Endothelial cell of umbilical vein (primary cell): ENCODE data around the gene ZNHIT3. TPM values are rescaled to one million over a fixed set of nuclear protein-coding genes. Genes with fewer than 3 reads are reported as not detected.
"Not testable (repeated sequence)": the region's sequence is repeated elsewhere in the genome, so short reads cannot be mapped to it uniquely, and the experiment has no call there.

ENCODE experiments used
- BruUV-seq: library from RNA; stranded (reverse); fragments of 400-500 nt; replicated peaks from 2 replicates; lab custom pipeline; 2021; lab: Mats Ljungman, UMichigan
- CTCF ChIA-PET: fragments of 300-600, 350-600 bp; sonication (Branson Sonifier 250); formaldehyde crosslinking; loops from one replicate; lab custom pipeline; 2021; ENCODE audit warnings: antibody characterized with exemption, inconsistent platforms; lab: Charles Lee
- POLR2A ChIA-PET: fragments of 300-600, 350-600 bp; sonication (Branson Sonifier 250); formaldehyde crosslinking; loops from one replicate; lab custom pipeline; 2021; ENCODE audit warnings: antibody characterized with exemption, inconsistent platforms; lab: Charles Lee
- DNase-seq: peaks from one replicate; pipeline ENCODE4 v3.0.0-alpha.2; 2011; ENCODE audit warnings: low read depth, low spot score
- FAIRE-seq: peaks from 2 replicates; lab custom pipeline; 2011; peaks lifted over from hg19 to GRCh38; lab: Jason Lieb, UNC
- H2AFZ ChIP-seq: 2 replicates; pipeline ENCODE4 v1.6.0; 2012; ENCODE audit warnings: low read depth, low read length, control low read depth, inconsistent platforms
- H3K27ac ChIP-seq: 2 replicates; pipeline ENCODE4 v1.5.1; 2011; ENCODE audit warnings: low read depth, mild to moderate bottlenecking, control low read depth, low read length, moderate library complexity; ENCODE audit not compliant: insufficient read depth
- H3K27me3 ChIP-seq, 2 experiments: 2 replicates each; pipeline versions ENCODE4 v1.6.0 to v1.6.1; 2011; ENCODE audit warnings: low read length in 2 of 2, mixed read lengths in 1 of 2; ENCODE audit not compliant: control insufficient read depth in 2 of 2, insufficient read depth in 2 of 2
- H3K36me3 ChIP-seq, 2 experiments: 2 replicates in 1 of 2; 3 replicates in 1 of 2; pipeline ENCODE4 v1.5.1; 2011; ENCODE audit warnings: low read length in 2 of 2, mild to moderate bottlenecking in 1 of 2, moderate library complexity in 1 of 2; ENCODE audit not compliant: control insufficient read depth in 2 of 2, insufficient read depth in 2 of 2; ENCODE audit errors: extremely low read depth in 1 of 2
- H3K4me1 ChIP-seq: 3 replicates; pipeline ENCODE4 v1.5.1; 2011; ENCODE audit warnings: mild to moderate bottlenecking, low read length; ENCODE audit not compliant: control insufficient read depth, insufficient read depth; ENCODE audit errors: extremely low read depth
- H3K4me2 ChIP-seq: 2 replicates; pipeline ENCODE4 v1.6.1; 2011; ENCODE audit warnings: low read length, control low read depth, mixed read lengths; ENCODE audit not compliant: insufficient read depth
- H3K4me3 ChIP-seq, 3 experiments: fragments of 200-600 bp in 1 of 3; sonication (generic), shearing (Covaris generic) in 1 of 3; replicated peaks in 1 of 3; 2 replicates each; pipeline ENCODE4 v1.5.1; 2011 to 2016; ENCODE audit warnings: control low read depth in 3 of 3, low read length in 3 of 3, mild to moderate bottlenecking in 2 of 3, inconsistent platforms in 1 of 3, low read depth in 1 of 3, moderate library complexity in 1 of 3; ENCODE audit not compliant: insufficient read depth in 1 of 3
- H3K79me2 ChIP-seq: 2 replicates; pipeline ENCODE4 v1.6.0; 2012; ENCODE audit warnings: low read length, inconsistent platforms; ENCODE audit not compliant: control insufficient read depth, insufficient read depth
- H3K9ac ChIP-seq: replicated peaks from 2 replicates; pipeline ENCODE3; 2011; ENCODE audit warnings: low read length, control low read depth; ENCODE audit not compliant: insufficient read depth; ENCODE audit errors: extremely low read depth
- H3K9me1 ChIP-seq: replicated peaks from 3 replicates; pipeline ENCODE4 v1.6.0; 2011; ENCODE audit warnings: mild to moderate bottlenecking, low read length; ENCODE audit not compliant: control insufficient read depth, insufficient read depth; ENCODE audit errors: extremely low read depth
- H3K9me3 ChIP-seq: replicated peaks from 2 replicates; pipeline ENCODE4 v1.5.1; 2012; ENCODE audit warnings: low read length, inconsistent platforms; ENCODE audit not compliant: control insufficient read depth, insufficient read depth
- H4K20me1 ChIP-seq: replicated peaks from 2 replicates; pipeline ENCODE3; 2011; ENCODE audit warnings: mild to moderate bottlenecking, low read length; ENCODE audit not compliant: control insufficient read depth, insufficient read depth; ENCODE audit errors: extremely low read depth
- EZH2 ChIP-seq: IDR thresholded peaks from 2 replicates; pipeline ENCODE4 v1.6.1; 2012; ENCODE audit warnings: borderline replicate concordance, low read depth, mild to moderate bottlenecking, moderate library complexity, low read length, inconsistent platforms; ENCODE audit not compliant: severe bottlenecking
- FOS ChIP-seq: IDR thresholded peaks from 2 replicates; pipeline ENCODE4 v1.6.1; 2011; ENCODE audit warnings: mild to moderate bottlenecking, low read length, moderate library complexity, borderline replicate concordance; ENCODE audit not compliant: insufficient read depth
- GATA2 ChIP-seq: IDR thresholded peaks from 2 replicates; pipeline ENCODE4 v1.7.0; 2011; ENCODE audit warnings: low read depth, mild to moderate bottlenecking, moderate library complexity, mixed read lengths, low read length; ENCODE audit not compliant: insufficient read length, insufficient read depth
- dilution Hi-C: fragments of 300-500 bp; cut with MboI; formaldehyde crosslinking; loops from one replicate; pipeline ENCODE4 v1.15.0; 2019; ENCODE audit warnings: low sequenced_read_pairs; ENCODE audit not compliant: extremely low pct_ligation_motif_present
- intact Hi-C: fragments of 100-400 bp; cut with micrococcal nuclease; formaldehyde crosslinking; loops from one replicate; pipeline ENCODE4 v1.10.0; 2022
- polyA plus RNA-seq, 4 experiments: library from polyadenylated mRNA; depleted of rRNA in 3 of 4; stranded (reverse) in 3 of 4; unstranded in 1 of 4; fragments of >200 nt; gene quantifications; 2 replicates each; pipeline versions ENCODE4 v1.2.1 to v1.2.3, GENCODE V29; 2011 to 2012; ENCODE audit warnings: missing spikeins in 1 of 4
- total RNA-seq: library from RNA; stranded (reverse); gene quantifications from 2 replicates; pipeline ENCODE4 v1.2.3, GENCODE V29; 2021

The ZNHIT3 gene
- total and polyA plus RNA-seq, 2 donors (not counting 3 experiments of a cell fraction or from before 2014, with no cell fraction given), result 34.0 to 66.9 TPM

- DNase-seq, H3K4me2 ChIP-seq, H3K9me1 ChIP-seq, dilution Hi-C loops, H3K9me3 ChIP-seq, intact Hi-C loops, H3K36me3 ChIP-seq, H3K4me3 ChIP-seq, H3K79me2 ChIP-seq, H3K27me3 ChIP-seq, H3K27ac ChIP-seq, H2AFZ ChIP-seq, POLR2A ChIA-PET, H4K20me1 ChIP-seq, BruUV-seq, H3K4me1 ChIP-seq, H3K9ac ChIP-seq, FAIRE-seq: not testable (repeated sequence)
- CTCF ChIA-PET, result interaction anchor here (1.9 kb wide), 1 partner anchor 26 kb away, joined by 6 read pairs; no protein-coding TSS in a partner anchor
These were observed 28.8 kb upstream of the ZNHIT3 start for GRCh38 chr17:36457701-36458100.

- POLR2A ChIA-PET, result no interaction called here
- H2AFZ ChIP-seq, result no peak overlapping the region
- CTCF ChIA-PET, result interaction anchor here (2.3 kb wide), 1 partner anchor 24 kb away, joined by 5 read pairs; no protein-coding TSS in a partner anchor
These were observed 27.4 kb upstream of the ZNHIT3 start for GRCh38 chr17:36459045-36459444.

More at GRCh38 chr17:36459045-36459444, 27.4 kb upstream of the ZNHIT3 start:
- intact Hi-C loops (no loop called here), dilution Hi-C loops (no loop called here)
- H3K4me1 ChIP-seq, result no peaks in the 10 kb centered on the region
- no peak overlapping the region for H3K4me2 ChIP-seq
- H3K36me3 ChIP-seq, result no peaks in the 10 kb centered on the region
- TF ChIP-seq GATA2 (no peak), EZH2 (no peak), FOS (no peak)
- H4K20me1 ChIP-seq, result no peaks in the 10 kb centered on the region
- no peak overlapping the region for H3K4me3 ChIP-seq
- DNase-seq, result no peak
- H3K27ac ChIP-seq, result no peak overlapping the region
- no peak for FAIRE-seq
- H3K9ac ChIP-seq, result no peak overlapping the region
- H3K9me3 ChIP-seq, result no peaks in the 10 kb centered on the region
- no peaks in the 10 kb centered on the region for H3K27me3 ChIP-seq
- BruUV-seq, result no TSS peak
- H3K79me2 ChIP-seq, result no peaks in the 10 kb centered on the region
- no peaks in the 10 kb centered on the region for H3K9me1 ChIP-seq
